Breast epithelium (tissue), 4 donors: Measurements from ENCODE around the gene SLC17A5. TPM values are rescaled to one million over a fixed set of nuclear protein-coding genes. Genes with fewer than 3 reads are reported as not detected.
A peak's percentile ranks its signal among the peaks of the same experiment; 100 is the strongest.

Source experiments
- DNase-seq, 2 donors: peaks; one replicate each; pipeline ENCODE4 v3.0.0-alpha.2; 2019; ENCODE audit warnings: low spot score in 2 of 2
- H3K27ac ChIP-seq, 2 donors: fragments of 200-600 bp; sonication (generic) in 1 of 2; one replicate each; pipeline ENCODE4 v1.5.1; 2016 to 2019; ENCODE audit warnings: mild to moderate bottlenecking in 1 of 2
- H3K27me3 ChIP-seq, 2 donors: fragments of 200-600 bp; sonication (generic) in 1 of 2; one replicate each; pipeline versions ENCODE4 v1.5.1 to v1.6.0; 2017 to 2019; ENCODE audit warnings: control low read depth in 1 of 2, mild to moderate bottlenecking in 1 of 2
- H3K36me3 ChIP-seq: fragments of 200-600 bp; one replicate; pipeline ENCODE4 v1.5.1; 2019
- H3K4me1 ChIP-seq, 2 donors: fragments of 200-600 bp; sonication (generic); one replicate each; pipeline ENCODE4 v1.5.1; 2016 to 2019; ENCODE audit warnings: control low read depth in 1 of 2
- H3K4me3 ChIP-seq, 3 donors: fragments of 200-600 bp; sonication (generic); 1 replicate in 2 of 3; 2 replicates in 1 of 3; pipeline ENCODE4 v1.5.1; 2016 to 2019; ENCODE audit warnings: mild to moderate bottlenecking in 3 of 3, moderate library complexity in 2 of 3
- H3K9me3 ChIP-seq, 2 donors: fragments of 200-600 bp; sonication (generic) in 1 of 2; one replicate each; pipeline ENCODE4 v1.5.1; 2016 to 2019; ENCODE audit warnings: control low read depth in 1 of 2
- CTCF ChIP-seq, 3 donors: fragments of 450-650 bp; IDR thresholded peaks; one replicate each; pipeline ENCODE4 v1.5.1; 2016 to 2017; ENCODE audit warnings: antibody characterized with exemption in 3 of 3, mild to moderate bottlenecking in 3 of 3, moderate library complexity in 3 of 3
- POLR2A ChIP-seq: fragments of 450-650 bp; IDR thresholded peaks from one replicate; pipeline ENCODE4 v1.6.1; 2016; ENCODE audit warnings: antibody characterized with exemption, mild to moderate bottlenecking, moderate library complexity
- POLR2AphosphoS5 ChIP-seq, 3 donors: sonication (generic); formaldehyde crosslinking; IDR thresholded peaks; one replicate each; pipeline ENCODE4 v1.6.1; 2017; ENCODE audit warnings: antibody characterized with exemption in 3 of 3
- intact Hi-C: fragments of 100-400 bp; cut with DNase I; formaldehyde crosslinking; loops from one replicate; pipeline ENCODE4 v1.15.1; 2023; ENCODE audit warnings: low total_unique reads
- total RNA-seq, 3 donors: library from RNA; depleted of rRNA; stranded (reverse); fragments of >200 nt; gene quantifications; one replicate each; pipeline ENCODE4 v1.1.0, GENCODE V29; 2016

The SLC17A5 gene
- total RNA-seq, 3 donors from 2014 or later = 28.8 to 35.1 (median 35.0) TPM

GRCh38 chr6:73612611-73613010 is 41.2 kb downstream of the SLC17A5 start:
- Histone ChIP-seq H3K27ac (no peak overlapping the region), H3K4me1 (no peaks in the 10 kb centered on the region), H3K9me3 (no peaks in the 10 kb centered on the region), H3K27me3 (no peaks in the 10 kb centered on the region), H3K4me3 (no peak overlapping the region), H3K36me3 (no peaks in the 10 kb centered on the region)
- TF ChIP-seq POLR2A (no peak), POLR2AphosphoS5 (IDR thresholded peaks at IDR 0.05) (no peak), CTCF (IDR thresholded peaks at IDR 0.05) (no peak)
- intact Hi-C loops = no loop called here
- DNase-seq = no peak

GRCh38 chr6:73610444-73611275 is 43.1 kb downstream of the SLC17A5 start:
- intact Hi-C loops = no loop called here
- Histone ChIP-seq H3K27me3 (no peaks in the 10 kb centered on the region), H3K36me3 (no peaks in the 10 kb centered on the region), H3K27ac (no peak overlapping the region), H3K9me3 (no peaks in the 10 kb centered on the region), H3K4me3 (no peak overlapping the region), H3K4me1 (no peaks in the 10 kb centered on the region)
- no peak for DNase-seq
- TF ChIP-seq POLR2AphosphoS5 (IDR thresholded peaks at IDR 0.05) = no peak
- TF ChIP-seq CTCF (IDR thresholded peaks at IDR 0.05) = peak; percentile 65 to 67 (median 65)
- no peak for TF ChIP-seq POLR2A

GRCh38 chr6:73608761-73609160 is 45.0 kb downstream of the SLC17A5 start:
- Histone ChIP-seq H3K27me3 (no peaks in the 10 kb centered on the region), H3K36me3 (no peaks in the 10 kb centered on the region), H3K27ac (no peak overlapping the region), H3K4me3 (no peak overlapping the region), H3K4me1 (no peaks in the 10 kb centered on the region), H3K9me3 (no peaks in the 10 kb centered on the region)
- intact Hi-C loops = no loop called here
- no peak for DNase-seq
- TF ChIP-seq POLR2A (no peak), CTCF (IDR thresholded peaks at IDR 0.05) (no peak), POLR2AphosphoS5 (IDR thresholded peaks at IDR 0.05) (no peak)

- H3K4me1 ChIP-seq = no peaks in the 10 kb centered on the region
Measured at GRCh38 chr6:73606428-73606827, 47.4 kb downstream of the SLC17A5 start.

More at GRCh38 chr6:73606428-73606827, 47.4 kb downstream of the SLC17A5 start:
- no peak for TF ChIP-seq POLR2A
- no peak for TF ChIP-seq POLR2AphosphoS5 (IDR thresholded peaks at IDR 0.05)
- no peak for TF ChIP-seq CTCF (IDR thresholded peaks at IDR 0.05)
- H3K4me3 ChIP-seq = no peak overlapping the region
- no peaks in the 10 kb centered on the region for H3K9me3 ChIP-seq
- DNase-seq = no peak
- no peaks in the 10 kb centered on the region for H3K36me3 ChIP-seq
- H3K27me3 ChIP-seq = no peaks in the 10 kb centered on the region
- intact Hi-C loops = no loop called here
- no peak overlapping the region for H3K27ac ChIP-seq
